ENCODE results near the gene XIRP2.

GRCh38 chr2:167298017-167298416 lies 409.7 kb downstream of the XIRP2 start:
- TF ChIP-seq CTCF (IDR thresholded peaks at IDR 0.05) (no peak), POLR2A (IDR thresholded peaks at IDR 0.05) (no peak), POLR2AphosphoS5 (IDR thresholded peaks at IDR 0.05) (no peak), EP300 (IDR thresholded peaks at IDR 0.05) (no peak)
